ENCODE measurements around the gene FCN1.

The FCN1 gene

DNA sequence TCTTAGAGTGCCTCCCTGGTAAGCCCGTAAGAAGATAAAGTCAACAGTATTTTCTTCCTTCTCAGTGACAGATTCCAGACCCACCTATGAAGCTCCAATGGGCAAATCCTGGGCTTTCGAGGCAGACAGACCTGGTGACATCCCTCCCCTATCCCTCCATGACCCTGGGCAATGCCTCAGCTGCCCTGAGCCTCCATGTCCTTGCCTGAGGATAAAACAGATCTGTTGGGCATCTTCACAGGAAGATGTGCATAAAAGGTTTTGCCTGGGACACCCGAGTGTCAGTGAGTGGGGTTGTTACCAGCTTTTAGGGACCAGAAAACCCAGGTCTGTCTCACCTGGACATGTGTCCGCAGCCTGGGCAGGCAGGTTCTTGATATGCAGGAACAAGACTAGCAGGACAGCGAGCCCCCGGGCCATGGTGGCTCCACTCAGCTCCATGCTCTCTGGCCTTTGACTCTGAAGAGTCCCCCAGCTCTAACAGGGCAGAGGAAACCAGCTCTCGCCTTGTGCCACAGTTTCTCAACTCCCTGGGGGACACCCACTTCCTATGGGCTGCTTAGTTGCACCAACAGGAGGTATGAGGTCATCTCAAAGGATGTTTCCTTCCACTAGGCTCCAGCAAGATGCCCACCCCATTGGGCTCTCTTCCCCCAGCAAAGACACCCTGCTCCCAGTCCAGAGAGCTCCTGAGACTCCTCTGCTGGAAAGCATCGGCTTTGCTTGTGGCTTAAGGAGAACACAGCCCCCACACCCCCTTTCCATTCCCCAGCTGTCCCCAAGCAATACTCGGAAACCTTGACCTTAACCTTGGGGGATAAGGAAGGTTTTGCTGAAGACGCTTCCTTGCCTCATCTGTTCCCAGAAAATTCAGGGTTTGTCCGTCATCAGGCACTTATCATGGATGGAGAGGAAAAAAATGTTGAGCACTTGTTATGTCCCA lies at the start of gene FCN1:
TSS of gene FCN1 (minus strand) at position 482 of the 943 bp plus-strand sequence. CDS start at position 441, 41 bp downstream.
- Mint-ChIP-seq H3K4me1 (no peaks in the 10 kb centered on the region), H3K4me3 (no peak within 1 kb of the TSS), H3K27ac (no peak within 1 kb of the TSS), H3K36me3 (peaks cover 1% of the 10 kb centered on the region), H3K9me3 (peaks cover 4% of the 10 kb centered on the region), H3K27me3 (peaks cover 6% of the 10 kb centered on the region)
- DNase-seq (ENCODE audit: low spot score in 2 of 2) (no peak), ATAC-seq (ENCODE audit: low read depth) (no peak)

GRCh38 chr9:134966697-134967546 lies 49.2 kb upstream of the FCN1 start:
- Mint-ChIP-seq H3K27ac (no peak overlapping the region), H3K4me1 (no peaks in the 10 kb centered on the region), H3K27me3 (peaks cover 7% of the 10 kb centered on the region), H3K9me3 (no peaks in the 10 kb centered on the region), H3K4me3 (no peak overlapping the region), H3K36me3 (no peaks in the 10 kb centered on the region)
- ATAC-seq (ENCODE audit: low read depth) (no peak), DNase-seq (ENCODE audit: low spot score in 2 of 2) (no peak)

- ATAC-seq (ENCODE audit: low read depth) (no peak), DNase-seq (ENCODE audit: low spot score in 2 of 2) (no peak)
- Mint-ChIP-seq H3K27me3 (peaks cover 9% of the 10 kb centered on the region), H3K27ac (no peak overlapping the region), H3K9me3 (no peaks in the 10 kb centered on the region), H3K4me1 (no peaks in the 10 kb centered on the region), H3K4me3 (no peak overlapping the region), H3K36me3 (no peaks in the 10 kb centered on the region)
These were observed 48.6 kb upstream of the FCN1 start for GRCh38 chr9:134966270-134966669.

GRCh38 chr9:134965851-134966250 lies 48.1 kb upstream of the FCN1 start:
- Mint-ChIP-seq H3K9me3 (no peaks in the 10 kb centered on the region), H3K4me3 (no peak overlapping the region), H3K36me3 (no peaks in the 10 kb centered on the region), H3K4me1 (no peaks in the 10 kb centered on the region), H3K27me3 (peaks cover 9% of the 10 kb centered on the region), H3K27ac (no peak overlapping the region)
- no peak for ATAC-seq (ENCODE audit: low read depth)
- no peak for DNase-seq (ENCODE audit: low spot score in 2 of 2)

DNA sequence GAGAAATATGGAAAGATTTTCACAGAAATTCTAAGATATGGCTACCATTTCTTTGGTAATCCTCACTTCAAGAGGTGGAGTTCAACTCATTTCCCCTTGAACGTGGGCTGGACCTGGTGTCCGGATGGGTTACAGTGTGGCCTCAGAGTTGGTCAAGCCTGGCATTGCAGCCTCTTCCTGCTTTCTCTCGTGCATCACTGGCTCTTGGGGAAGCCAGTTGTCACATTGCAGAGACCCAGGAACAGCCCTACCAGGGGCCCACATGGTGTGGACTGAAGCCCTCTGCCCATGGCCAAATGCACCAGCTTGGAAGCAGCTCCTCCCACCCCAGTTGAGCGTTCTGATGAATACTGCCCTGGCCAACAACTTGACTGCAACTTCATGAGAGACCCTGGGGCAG lies 47.7 kb upstream of the FCN1 start:
- Mint-ChIP-seq H3K27ac (no peak overlapping the region), H3K36me3 (no peaks in the 10 kb centered on the region), H3K9me3 (no peaks in the 10 kb centered on the region), H3K4me1 (no peaks in the 10 kb centered on the region), H3K4me3 (no peak overlapping the region), H3K27me3 (peaks cover 9% of the 10 kb centered on the region)
- ATAC-seq (ENCODE audit: low read depth) (no peak), DNase-seq (ENCODE audit: low spot score in 2 of 2) (no peak)

DNA sequence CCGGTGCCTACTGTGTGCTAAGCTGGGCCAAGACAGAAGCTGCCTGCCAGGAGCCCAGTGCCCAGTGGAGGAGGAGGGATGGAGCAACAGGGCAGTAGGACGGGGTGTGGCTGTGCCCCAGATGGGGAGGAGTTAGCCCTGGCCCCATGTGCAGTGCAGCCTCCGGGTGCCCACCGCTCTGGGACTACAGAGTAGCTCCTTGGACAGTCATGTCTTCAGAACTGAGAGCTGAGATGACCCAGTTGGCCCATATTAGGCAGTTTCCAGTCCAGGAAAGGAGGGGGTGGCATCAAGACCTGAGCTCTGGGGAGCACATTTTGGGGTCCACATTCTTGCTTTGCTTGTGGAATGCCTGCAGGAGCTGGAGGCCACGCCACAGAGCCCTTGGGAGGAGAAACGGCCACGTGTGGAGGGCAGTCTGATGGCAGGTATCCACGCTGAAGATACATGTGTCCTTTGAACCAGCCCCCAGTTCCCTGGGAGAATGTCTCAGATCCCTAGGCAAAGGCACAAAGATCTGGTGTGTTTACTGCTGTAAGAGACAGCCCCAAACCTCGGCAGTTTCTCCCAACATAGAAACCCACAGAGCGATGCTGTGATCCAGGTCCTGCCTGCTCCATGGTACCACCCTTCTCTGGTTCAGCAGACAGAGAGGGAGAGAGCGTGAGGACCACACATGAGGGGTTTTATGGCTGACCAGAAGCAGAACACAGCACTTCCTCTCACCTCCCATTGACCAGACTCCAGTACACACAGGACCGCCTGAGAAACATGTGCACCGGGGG lies 46.8 kb upstream of the FCN1 start:
- Mint-ChIP-seq H3K27ac (no peak overlapping the region), H3K4me1 (no peaks in the 10 kb centered on the region), H3K27me3 (peaks cover 5% of the 10 kb centered on the region), H3K4me3 (no peak overlapping the region), H3K36me3 (no peaks in the 10 kb centered on the region), H3K9me3 (no peaks in the 10 kb centered on the region)
- ATAC-seq (ENCODE audit: low read depth) (no peak), DNase-seq (ENCODE audit: low spot score in 2 of 2) (no peak)

- Mint-ChIP-seq H3K27ac (no peak overlapping the region), H3K27me3 (peaks cover 5% of the 10 kb centered on the region)
- no peak for DNase-seq (ENCODE audit: low spot score in 2 of 2)
These were observed 45.8 kb upstream of the FCN1 start for GRCh38 chr9:134963546-134963945.

GRCh38 chr9:134962973-134963364 lies 45.3 kb upstream of the FCN1 start:
- H3K9me3 Mint-ChIP-seq, result no peaks in the 10 kb centered on the region
- no peaks in the 10 kb centered on the region for H3K4me1 Mint-ChIP-seq
- no peak overlapping the region for H3K4me3 Mint-ChIP-seq
- DNase-seq (ENCODE audit: low spot score in 2 of 2) (no peak), ATAC-seq (ENCODE audit: low read depth) (no peak)
- H3K36me3 Mint-ChIP-seq, result no peaks in the 10 kb centered on the region
- H3K27me3 Mint-ChIP-seq, result peaks cover 5% of the 10 kb centered on the region
- H3K27ac Mint-ChIP-seq, result no peak overlapping the region

More at GRCh38 chr9:134963546-134963945, 45.8 kb upstream of the FCN1 start:
- Mint-ChIP-seq H3K36me3 (no peaks in the 10 kb centered on the region), H3K4me3 (no peak overlapping the region), H3K9me3 (no peaks in the 10 kb centered on the region), H3K4me1 (no peaks in the 10 kb centered on the region)
- ATAC-seq (ENCODE audit: low read depth), result no peak

GRCh38 chr9:134962065-134962972 lies 44.6 kb upstream of the FCN1 start:
- DNase-seq (ENCODE audit: low spot score in 2 of 2) (no peak), ATAC-seq (ENCODE audit: low read depth) (no peak)
- Mint-ChIP-seq H3K36me3 (no peaks in the 10 kb centered on the region), H3K27ac (no peak overlapping the region), H3K4me3 (no peak overlapping the region), H3K27me3 (peaks cover 5% of the 10 kb centered on the region), H3K4me1 (no peaks in the 10 kb centered on the region), H3K9me3 (no peaks in the 10 kb centered on the region)

DNA sequence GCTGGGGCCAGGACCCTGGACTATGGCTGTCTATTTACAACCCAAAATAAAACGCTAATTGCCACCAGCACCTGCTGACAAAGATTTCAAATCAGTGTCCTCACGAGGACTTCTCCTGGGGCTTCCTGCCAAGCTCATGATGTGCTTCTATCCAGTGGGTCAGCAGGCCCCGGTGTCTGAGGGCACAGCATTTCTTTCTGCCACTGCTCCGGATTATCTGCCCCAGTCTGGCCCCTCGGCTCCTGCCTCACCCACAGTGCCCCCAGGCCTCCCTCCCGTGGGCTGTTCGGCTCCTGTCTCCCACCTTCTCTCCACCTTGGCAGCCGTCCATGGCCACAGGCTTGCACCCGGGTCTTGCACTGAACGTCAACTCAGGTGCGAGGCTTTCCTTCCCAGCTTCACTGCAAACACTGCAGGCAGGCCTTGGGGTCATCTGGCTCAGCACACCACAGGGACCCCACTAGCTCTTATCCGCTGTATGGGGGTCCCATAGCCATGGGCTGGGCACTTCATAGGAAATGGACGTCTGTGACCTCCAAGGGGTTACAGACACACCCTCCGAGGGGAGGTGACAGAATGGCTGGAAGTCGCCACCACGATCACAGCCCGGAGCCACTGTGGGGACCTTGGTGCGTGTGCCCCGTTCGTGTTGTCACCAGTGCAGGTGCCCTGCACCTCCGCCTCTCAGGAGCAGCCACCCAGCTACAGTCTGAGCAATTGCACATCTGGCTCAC lies 43.8 kb upstream of the FCN1 start:
- DNase-seq (ENCODE audit: low spot score in 2 of 2), result no peak
- ATAC-seq (ENCODE audit: low read depth), result no peak
- H3K27ac Mint-ChIP-seq, result no peak overlapping the region
- H3K27me3 Mint-ChIP-seq, result peaks cover 5% of the 10 kb centered on the region
- H3K36me3 Mint-ChIP-seq, result no peaks in the 10 kb centered on the region
- no peak overlapping the region for H3K4me3 Mint-ChIP-seq
- H3K9me3 Mint-ChIP-seq, result no peaks in the 10 kb centered on the region
- no peaks in the 10 kb centered on the region for H3K4me1 Mint-ChIP-seq

DNA sequence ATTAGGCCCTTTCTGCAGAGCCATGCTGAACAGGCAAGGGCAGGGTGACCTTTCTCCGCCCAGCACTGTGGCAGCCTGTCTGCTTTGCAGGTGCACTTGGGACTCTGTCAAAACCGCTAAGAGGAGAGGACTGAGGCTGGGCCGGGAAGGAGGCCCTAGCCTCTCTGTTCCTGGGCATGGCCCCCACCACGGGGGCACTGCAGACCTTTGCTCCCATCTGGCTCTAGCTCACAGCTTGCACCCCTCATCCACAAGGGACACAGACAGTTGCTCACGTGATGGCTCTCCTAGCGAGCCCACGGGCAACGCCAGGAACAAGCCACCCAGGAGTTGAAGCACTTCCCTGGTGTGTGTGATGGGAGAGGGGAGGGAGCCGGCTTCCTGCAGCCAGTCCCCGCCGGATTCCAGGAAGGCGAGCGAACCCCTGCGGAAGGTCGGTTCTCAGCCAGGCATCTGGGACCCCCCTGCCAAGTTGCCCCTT lies 43.0 kb upstream of the FCN1 start:
- Mint-ChIP-seq H3K27ac (no peak overlapping the region), H3K4me3 (no peak overlapping the region), H3K36me3 (no peaks in the 10 kb centered on the region)

GRCh38 chr9:134959971-134960310 lies 42.2 kb upstream of the FCN1 start:
- Mint-ChIP-seq H3K4me1 (no peaks in the 10 kb centered on the region), H3K27ac (no peak overlapping the region), H3K36me3 (no peaks in the 10 kb centered on the region), H3K9me3 (no peaks in the 10 kb centered on the region), H3K4me3 (no peak overlapping the region), H3K27me3 (peaks cover 5% of the 10 kb centered on the region)
- DNase-seq (ENCODE audit: low spot score in 2 of 2), result no peak
- ATAC-seq (ENCODE audit: low read depth), result no peak

More for the DNA sequence above, 43.0 kb upstream of the FCN1 start:
- no peak for ATAC-seq (ENCODE audit: low read depth)
- no peaks in the 10 kb centered on the region for H3K9me3 Mint-ChIP-seq
- H3K4me1 Mint-ChIP-seq, result no peaks in the 10 kb centered on the region
- DNase-seq (ENCODE audit: low spot score in 2 of 2), result no peak
- peaks cover 5% of the 10 kb centered on the region for H3K27me3 Mint-ChIP-seq

Measured in memory B cell (primary cell).